ENCODE data around the gene ZNF750.

The ZNF750 gene

GRCh38 chr17:82861393-82861775 is 21.6 kb upstream of the ZNF750 start:
- TF ChIP-seq BACH2 (CRISPR knock-in tag; IDR thresholded peaks at IDR 0.05; ENCODE audit: borderline replicate concordance) (no peak), TCF4 (CRISPR knock-in tag; IDR thresholded peaks at IDR 0.05; ENCODE audit: borderline replicate concordance) (no peak), ZNF70 (CRISPR knock-in tag; IDR thresholded peaks at IDR 0.05) (no peak), CSDC2 (CRISPR knock-in tag; IDR thresholded peaks at IDR 0.05) (no peak), ZFP30 (CRISPR knock-in tag; IDR thresholded peaks at IDR 0.05) (no peak), ZFP3 (CRISPR knock-in tag; IDR thresholded peaks at IDR 0.05) (no peak), ESRRG (CRISPR knock-in tag; IDR thresholded peaks at IDR 0.05) (no peak)
- TF ChIP-seq, protein P1, sequence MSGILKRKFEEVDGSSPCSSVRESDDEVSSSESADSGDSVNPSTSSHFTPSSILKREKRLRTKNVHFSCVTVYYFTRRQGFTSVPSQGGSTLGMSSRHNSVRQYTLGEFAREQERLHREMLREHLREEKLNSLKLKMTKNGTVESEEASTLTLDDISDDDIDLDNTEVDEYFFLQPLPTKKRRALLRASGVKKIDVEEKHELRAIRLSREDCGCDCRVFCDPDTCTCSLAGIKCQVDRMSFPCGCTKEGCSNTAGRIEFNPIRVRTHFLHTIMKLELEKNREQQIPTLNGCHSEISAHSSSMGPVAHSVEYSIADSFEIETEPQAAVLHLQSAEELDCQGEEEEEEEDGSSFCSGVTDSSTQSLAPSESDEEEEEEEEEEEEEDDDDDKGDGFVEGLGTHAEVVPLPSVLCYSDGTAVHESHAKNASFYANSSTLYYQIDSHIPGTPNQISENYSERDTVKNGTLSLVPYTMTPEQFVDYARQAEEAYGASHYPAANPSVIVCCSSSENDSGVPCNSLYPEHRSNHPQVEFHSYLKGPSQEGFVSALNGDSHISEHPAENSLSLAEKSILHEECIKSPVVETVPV (CRISPR knock-in tag; IDR thresholded peaks at IDR 0.05): no peak
- no peak for ATAC-seq

DNA sequence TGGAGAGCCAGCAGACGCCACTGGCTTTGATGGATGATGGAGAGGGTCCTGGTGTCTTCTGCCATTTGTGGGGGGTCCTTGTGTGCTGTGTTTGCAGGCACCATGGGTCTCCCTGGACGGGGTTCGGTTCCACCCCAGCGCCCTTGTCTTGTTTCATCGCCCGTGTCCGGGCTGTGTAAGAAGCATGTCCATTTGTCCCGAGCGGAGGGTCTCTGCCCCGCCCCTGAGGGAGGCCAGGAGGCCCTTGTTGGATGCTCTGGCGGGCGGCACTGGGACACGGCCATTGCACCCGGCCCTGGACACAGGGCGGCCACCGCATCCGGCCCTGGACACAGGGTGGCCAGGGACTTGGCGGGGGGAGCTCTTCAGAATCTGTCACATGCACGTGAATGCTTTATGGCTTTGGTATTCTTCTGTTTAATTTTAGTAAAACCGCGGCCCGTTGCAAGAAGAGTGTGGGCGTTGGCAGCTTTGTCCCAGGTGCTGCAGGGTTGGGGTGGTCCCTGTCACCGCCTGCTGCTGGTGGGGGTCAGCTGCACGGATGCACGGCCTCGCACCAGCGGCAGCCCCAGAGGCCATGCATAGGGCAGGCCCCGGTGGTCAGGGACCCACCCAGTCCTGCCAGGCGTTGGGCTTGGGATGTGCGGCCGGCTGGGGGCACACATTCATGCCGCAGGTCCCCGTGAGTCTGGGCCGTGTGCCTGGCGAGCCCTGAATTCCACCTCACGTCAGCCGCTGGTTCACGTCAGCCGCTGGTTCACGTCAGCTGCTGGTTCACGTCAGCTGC is 21.0 kb upstream of the ZNF750 start:
- no peak for TF ChIP-seq SNAI2 (CRISPR knock-in tag; IDR thresholded peaks at IDR 0.05)
- TF ChIP-seq ZFP3 (CRISPR knock-in tag; IDR thresholded peaks at IDR 0.05): no peak
- TF ChIP-seq ZC3H10 (CRISPR knock-in tag; IDR thresholded peaks at IDR 0.05): no peak
- TF ChIP-seq ESRRG (CRISPR knock-in tag; IDR thresholded peaks at IDR 0.05): no peak
- TF ChIP-seq, protein P2, sequence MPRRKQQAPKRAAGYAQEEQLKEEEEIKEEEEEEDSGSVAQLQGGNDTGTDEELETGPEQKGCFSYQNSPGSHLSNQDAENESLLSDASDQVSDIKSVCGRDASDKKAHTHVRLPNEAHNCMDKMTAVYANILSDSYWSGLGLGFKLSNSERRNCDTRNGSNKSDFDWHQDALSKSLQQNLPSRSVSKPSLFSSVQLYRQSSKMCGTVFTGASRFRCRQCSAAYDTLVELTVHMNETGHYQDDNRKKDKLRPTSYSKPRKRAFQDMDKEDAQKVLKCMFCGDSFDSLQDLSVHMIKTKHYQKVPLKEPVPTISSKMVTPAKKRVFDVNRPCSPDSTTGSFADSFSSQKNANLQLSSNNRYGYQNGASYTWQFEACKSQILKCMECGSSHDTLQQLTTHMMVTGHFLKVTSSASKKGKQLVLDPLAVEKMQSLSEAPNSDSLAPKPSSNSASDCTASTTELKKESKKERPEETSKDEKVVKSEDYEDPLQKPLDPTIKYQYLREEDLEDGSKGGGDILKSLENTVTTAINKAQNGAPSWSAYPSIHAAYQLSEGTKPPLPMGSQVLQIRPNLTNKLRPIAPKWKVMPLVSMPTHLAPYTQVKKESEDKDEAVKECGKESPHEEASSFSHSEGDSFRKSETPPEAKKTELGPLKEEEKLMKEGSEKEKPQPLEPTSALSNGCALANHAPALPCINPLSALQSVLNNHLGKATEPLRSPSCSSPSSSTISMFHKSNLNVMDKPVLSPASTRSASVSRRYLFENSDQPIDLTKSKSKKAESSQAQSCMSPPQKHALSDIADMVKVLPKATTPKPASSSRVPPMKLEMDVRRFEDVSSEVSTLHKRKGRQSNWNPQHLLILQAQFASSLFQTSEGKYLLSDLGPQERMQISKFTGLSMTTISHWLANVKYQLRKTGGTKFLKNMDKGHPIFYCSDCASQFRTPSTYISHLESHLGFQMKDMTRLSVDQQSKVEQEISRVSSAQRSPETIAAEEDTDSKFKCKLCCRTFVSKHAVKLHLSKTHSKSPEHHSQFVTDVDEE (CRISPR knock-in tag; IDR thresholded peaks at IDR 0.05): no peak
- TF ChIP-seq ZNF565 (CRISPR knock-in tag; conservative IDR thresholded peaks at IDR 0.05; ENCODE audit: low read depth): no peak
- no peak for TF ChIP-seq OSR1 (CRISPR knock-in tag; IDR thresholded peaks at IDR 0.05)
- no peak for TF ChIP-seq CREB5 (CRISPR knock-in tag; IDR thresholded peaks at IDR 0.05; ENCODE audit: low read depth)
- no peak for TF ChIP-seq ZNF8 (CRISPR knock-in tag; IDR thresholded peaks at IDR 0.05)
- no peak for TF ChIP-seq RARB (CRISPR knock-in tag; IDR thresholded peaks at IDR 0.05)
- no peak for TF ChIP-seq BACH2 (CRISPR knock-in tag; IDR thresholded peaks at IDR 0.05; ENCODE audit: borderline replicate concordance)
- no peak for TF ChIP-seq ARNTL (CRISPR knock-in tag; IDR thresholded peaks at IDR 0.05; ENCODE audit: borderline replicate concordance, low read depth)
- no peak for TF ChIP-seq CSDC2 (CRISPR knock-in tag; IDR thresholded peaks at IDR 0.05)
- no peak for TF ChIP-seq PPARA (CRISPR knock-in tag; IDR thresholded peaks at IDR 0.05; ENCODE audit: borderline replicate concordance)
- ATAC-seq: no peak

- ATAC-seq: peak; percentile 64
- TF ChIP-seq ZNF565 (CRISPR knock-in tag; conservative IDR thresholded peaks at IDR 0.05; ENCODE audit: low read depth) (no peak), ESRRG (CRISPR knock-in tag; IDR thresholded peaks at IDR 0.05) (no peak), CREB5 (CRISPR knock-in tag; IDR thresholded peaks at IDR 0.05; ENCODE audit: low read depth) (no peak), ZFP3 (CRISPR knock-in tag; IDR thresholded peaks at IDR 0.05) (no peak), ZC3H10 (CRISPR knock-in tag; IDR thresholded peaks at IDR 0.05) (no peak), ZNF8 (CRISPR knock-in tag; IDR thresholded peaks at IDR 0.05) (no peak), OSR1 (CRISPR knock-in tag; IDR thresholded peaks at IDR 0.05) (no peak), TCF4 (CRISPR knock-in tag; IDR thresholded peaks at IDR 0.05; ENCODE audit: borderline replicate concordance) (no peak), BACH2 (CRISPR knock-in tag; IDR thresholded peaks at IDR 0.05; ENCODE audit: borderline replicate concordance) (no peak)
- TF ChIP-seq, protein P2 (CRISPR knock-in tag; IDR thresholded peaks at IDR 0.05): no peak
- TF ChIP-seq, protein P1 (CRISPR knock-in tag; IDR thresholded peaks at IDR 0.05): no peak
- TF ChIP-seq, protein P3, sequence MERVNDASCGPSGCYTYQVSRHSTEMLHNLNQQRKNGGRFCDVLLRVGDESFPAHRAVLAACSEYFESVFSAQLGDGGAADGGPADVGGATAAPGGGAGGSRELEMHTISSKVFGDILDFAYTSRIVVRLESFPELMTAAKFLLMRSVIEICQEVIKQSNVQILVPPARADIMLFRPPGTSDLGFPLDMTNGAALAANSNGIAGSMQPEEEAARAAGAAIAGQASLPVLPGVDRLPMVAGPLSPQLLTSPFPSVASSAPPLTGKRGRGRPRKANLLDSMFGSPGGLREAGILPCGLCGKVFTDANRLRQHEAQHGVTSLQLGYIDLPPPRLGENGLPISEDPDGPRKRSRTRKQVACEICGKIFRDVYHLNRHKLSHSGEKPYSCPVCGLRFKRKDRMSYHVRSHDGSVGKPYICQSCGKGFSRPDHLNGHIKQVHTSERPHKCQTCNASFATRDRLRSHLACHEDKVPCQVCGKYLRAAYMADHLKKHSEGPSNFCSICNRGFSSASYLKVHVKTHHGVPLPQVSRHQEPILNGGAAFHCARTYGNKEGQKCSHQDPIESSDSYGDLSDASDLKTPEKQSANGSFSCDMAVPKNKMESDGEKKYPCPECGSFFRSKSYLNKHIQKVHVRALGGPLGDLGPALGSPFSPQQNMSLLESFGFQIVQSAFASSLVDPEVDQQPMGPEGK (CRISPR knock-in tag; IDR thresholded peaks at IDR 0.05; ENCODE audit: borderline replicate concordance): no peak
Observed at GRCh38 chr17:82859431-82860403, 19.9 kb upstream of the ZNF750 start.
